ENCODE measurements around the gene CFAP100. TPM values are rescaled to one million over a fixed set of nuclear protein-coding genes. Genes with fewer than 3 reads are reported as not detected.

Gene CFAP100
- total RNA-seq, 2 donors from 2014 or later: 0.44 to 0.66 TPM

DNA sequence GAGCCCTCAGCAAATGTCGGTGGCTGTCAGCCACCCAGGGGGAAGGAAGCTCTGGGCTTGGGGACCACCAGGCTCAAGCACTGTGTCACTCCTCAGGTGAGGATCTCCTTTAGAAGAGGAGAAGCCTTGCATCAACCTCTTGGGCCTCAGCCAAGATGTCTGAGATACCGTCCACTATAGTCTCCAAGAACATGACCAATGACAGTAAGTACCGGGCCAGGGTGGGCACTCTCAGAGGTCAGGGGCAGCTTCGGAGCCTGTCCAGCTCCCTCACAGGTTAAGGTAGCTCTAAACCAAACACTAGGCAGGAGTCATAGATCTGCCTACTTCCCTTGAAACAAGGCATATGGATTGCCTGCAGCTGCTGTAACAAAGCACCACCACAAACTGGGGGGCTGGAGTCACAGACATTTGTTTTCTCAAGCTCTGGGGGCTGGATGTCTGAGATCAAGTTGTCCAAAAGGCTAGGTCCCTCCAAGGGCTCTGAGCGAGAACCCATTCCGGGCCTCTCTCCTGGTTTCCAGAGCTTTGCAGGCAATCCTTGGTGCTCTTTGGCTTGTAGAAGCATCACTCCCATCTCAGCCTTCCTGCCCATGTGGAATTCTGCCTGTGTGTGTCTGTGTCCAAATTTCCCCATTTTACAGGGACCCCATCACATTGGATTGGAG is 1.3 kb downstream of the CFAP100 start:
- Mint-ChIP-seq H3K27me3 (ENCODE audit: insufficient read depth) (peaks cover 52% of the 10 kb centered on the region), H3K4me3 (no peak overlapping the region), H3K9me3 (no peaks in the 10 kb centered on the region), H3K4me1 (peaks cover 2% of the 10 kb centered on the region), H3K27ac (no peak overlapping the region), H3K36me3 (ENCODE audit: low read depth) (no peaks in the 10 kb centered on the region)
- Histone ChIP-seq H3K4me3 (ENCODE audit: low read length) (no peak overlapping the region), H3K9me3 (ENCODE audit: control insufficient read depth, low read length) (no peaks in the 10 kb centered on the region), H3K36me3 (ENCODE audit: control insufficient read depth, insufficient read depth, low read length) (no peaks in the 10 kb centered on the region), H3K27me3 (ENCODE audit: control insufficient read depth, insufficient read depth, low read length, poor library complexity, severe bottlenecking) (peaks cover 29% of the 10 kb centered on the region), H3K27ac (ENCODE audit: low read depth, low read length) (no peak overlapping the region), H3K4me1 (ENCODE audit: control insufficient read depth, insufficient read depth, low read length) (no peaks in the 10 kb centered on the region), H3K9ac (ENCODE audit: extremely low read depth, low read length, poor library complexity, severe bottlenecking) (no peak overlapping the region)
- 94 to 98% methylated on average over 5 to 6 of the region's 6 CpGs for WGBS, 2 experiments (ENCODE audit: insufficient coverage in 1 of 2, insufficient read length in 1 of 2)
- TF ChIP-seq, protein P1, sequence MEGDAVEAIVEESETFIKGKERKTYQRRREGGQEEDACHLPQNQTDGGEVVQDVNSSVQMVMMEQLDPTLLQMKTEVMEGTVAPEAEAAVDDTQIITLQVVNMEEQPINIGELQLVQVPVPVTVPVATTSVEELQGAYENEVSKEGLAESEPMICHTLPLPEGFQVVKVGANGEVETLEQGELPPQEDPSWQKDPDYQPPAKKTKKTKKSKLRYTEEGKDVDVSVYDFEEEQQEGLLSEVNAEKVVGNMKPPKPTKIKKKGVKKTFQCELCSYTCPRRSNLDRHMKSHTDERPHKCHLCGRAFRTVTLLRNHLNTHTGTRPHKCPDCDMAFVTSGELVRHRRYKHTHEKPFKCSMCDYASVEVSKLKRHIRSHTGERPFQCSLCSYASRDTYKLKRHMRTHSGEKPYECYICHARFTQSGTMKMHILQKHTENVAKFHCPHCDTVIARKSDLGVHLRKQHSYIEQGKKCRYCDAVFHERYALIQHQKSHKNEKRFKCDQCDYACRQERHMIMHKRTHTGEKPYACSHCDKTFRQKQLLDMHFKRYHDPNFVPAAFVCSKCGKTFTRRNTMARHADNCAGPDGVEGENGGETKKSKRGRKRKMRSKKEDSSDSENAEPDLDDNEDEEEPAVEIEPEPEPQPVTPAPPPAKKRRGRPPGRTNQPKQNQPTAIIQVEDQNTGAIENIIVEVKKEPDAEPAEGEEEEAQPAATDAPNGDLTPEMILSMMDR (conservative IDR thresholded peaks at IDR 0.05): no peak
- no peak for DNase-seq

DNA sequence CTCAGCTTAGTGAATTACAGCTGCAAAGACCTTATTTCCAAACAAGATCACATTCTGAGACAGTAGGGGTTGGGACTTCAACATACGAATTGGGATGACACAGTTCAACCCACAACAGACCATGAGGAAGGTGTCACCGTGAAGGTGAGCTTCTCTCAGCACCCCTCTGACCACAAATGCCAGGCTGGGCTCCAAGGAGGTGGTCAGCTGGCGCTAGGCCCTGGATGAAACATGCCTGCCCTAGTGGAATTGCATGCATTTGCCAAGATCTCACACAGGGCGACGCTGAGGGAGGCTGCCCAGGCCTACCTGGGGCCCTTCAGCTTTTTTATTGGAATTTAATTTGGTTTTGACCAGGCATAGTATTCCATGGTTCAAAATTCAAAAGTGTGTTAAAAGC is 1.8 kb downstream of the CFAP100 start:
- Histone ChIP-seq H3K9me3 (ENCODE audit: control insufficient read depth, low read length) (no peaks in the 10 kb centered on the region), H3K36me3 (ENCODE audit: control insufficient read depth, insufficient read depth, low read length) (no peaks in the 10 kb centered on the region), H3K9ac (ENCODE audit: extremely low read depth, low read length, poor library complexity, severe bottlenecking) (no peak overlapping the region), H3K27me3 (ENCODE audit: control insufficient read depth, insufficient read depth, low read length, poor library complexity, severe bottlenecking) (peaks cover 29% of the 10 kb centered on the region), H3K4me1 (ENCODE audit: control insufficient read depth, insufficient read depth, low read length) (no peaks in the 10 kb centered on the region), H3K27ac (ENCODE audit: low read depth, low read length) (no peak overlapping the region), H3K4me3 (ENCODE audit: low read length) (no peak overlapping the region)
- TF ChIP-seq, protein P1 (conservative IDR thresholded peaks at IDR 0.05): no peak
- 90 to 98% methylated on average over 4 to 5 of the region's 5 CpGs for WGBS, 2 experiments (ENCODE audit: insufficient coverage in 1 of 2, insufficient read length in 1 of 2)
- DNase-seq: no peak
- Mint-ChIP-seq H3K9me3 (no peaks in the 10 kb centered on the region), H3K4me1 (peaks cover 2% of the 10 kb centered on the region), H3K27me3 (ENCODE audit: insufficient read depth) (peaks cover 47% of the 10 kb centered on the region), H3K36me3 (ENCODE audit: low read depth) (no peaks in the 10 kb centered on the region), H3K4me3 (no peak overlapping the region), H3K27ac (no peak overlapping the region)

DNA sequence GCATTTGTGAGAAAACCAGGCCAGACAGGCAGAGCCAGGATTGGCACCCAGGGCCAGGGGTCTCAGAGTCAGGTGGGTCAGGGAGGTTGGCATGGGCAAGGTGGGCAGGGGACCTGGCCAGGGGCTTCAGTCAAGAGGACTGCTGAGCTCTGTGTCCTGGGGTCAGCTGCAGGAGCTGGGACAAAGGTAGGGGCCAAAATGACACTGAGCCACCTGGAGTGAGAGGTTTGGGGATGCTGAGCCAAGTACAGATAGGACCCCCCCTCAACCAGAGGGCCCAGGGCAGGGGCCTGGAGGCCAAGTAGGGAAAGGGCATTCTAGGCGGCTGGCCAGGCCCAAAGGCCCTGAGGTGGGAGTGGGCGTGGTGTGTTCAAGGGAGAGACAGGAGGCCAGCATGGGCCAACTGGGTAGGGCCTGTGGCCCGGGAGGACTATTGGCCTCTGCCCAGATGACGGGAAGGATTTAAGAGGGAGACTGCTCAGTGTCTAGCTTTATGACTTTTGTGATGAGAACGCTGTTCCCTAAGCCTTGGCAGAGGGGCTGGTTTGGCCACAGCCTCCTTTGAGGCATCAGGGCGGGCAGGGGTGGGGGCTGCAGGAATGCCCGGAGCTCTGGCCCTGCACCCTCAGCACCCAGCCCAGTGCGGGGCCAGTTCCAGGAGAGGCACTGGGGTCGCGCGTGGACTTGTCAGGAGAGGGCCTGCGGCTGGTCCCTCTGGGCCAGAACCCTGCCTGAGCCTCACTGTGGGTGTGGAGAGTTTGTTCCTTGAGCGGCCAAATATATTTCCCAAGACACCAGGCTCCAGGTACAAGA is 3.1 kb downstream of the CFAP100 start:
- Mint-ChIP-seq H3K36me3 (ENCODE audit: low read depth) (no peaks in the 10 kb centered on the region), H3K4me3 (no peak overlapping the region), H3K27me3 (ENCODE audit: insufficient read depth) (peaks cover 35% of the 10 kb centered on the region), H3K27ac (no peak overlapping the region), H3K4me1 (peaks cover 2% of the 10 kb centered on the region), H3K9me3 (no peaks in the 10 kb centered on the region)
- Histone ChIP-seq H3K27me3 (ENCODE audit: control insufficient read depth, insufficient read depth, low read length, poor library complexity, severe bottlenecking) (peaks cover 29% of the 10 kb centered on the region), H3K4me3 (ENCODE audit: low read length) (no peak overlapping the region), H3K27ac (ENCODE audit: low read depth, low read length) (no peak overlapping the region), H3K9ac (ENCODE audit: extremely low read depth, low read length, poor library complexity, severe bottlenecking) (no peak overlapping the region), H3K4me1 (ENCODE audit: control insufficient read depth, insufficient read depth, low read length) (no peaks in the 10 kb centered on the region), H3K36me3 (ENCODE audit: control insufficient read depth, insufficient read depth, low read length) (no peaks in the 10 kb centered on the region), H3K9me3 (ENCODE audit: control insufficient read depth, low read length) (no peaks in the 10 kb centered on the region)
- no peak for DNase-seq
- WGBS, 2 experiments (ENCODE audit: insufficient coverage in 1 of 2, insufficient read length in 1 of 2): 90 to 93% methylated on average over 9 to 13 of the region's 13 CpGs
- TF ChIP-seq, protein P1 (conservative IDR thresholded peaks at IDR 0.05): no peak
